GM19238 (cell line): Measurements from ENCODE around the gene STON2.
"Not testable (repeated sequence)": the region's sequence is repeated elsewhere in the genome, so short reads cannot be mapped to it uniquely, and the experiment has no call there.

Experiments used
- DNase-seq: peaks from one replicate; pipeline ENCODE4 v3.0.0; 2011; ENCODE audit warnings: low spot score; ENCODE audit not compliant: insufficient read length

STON2 gene, protein sequence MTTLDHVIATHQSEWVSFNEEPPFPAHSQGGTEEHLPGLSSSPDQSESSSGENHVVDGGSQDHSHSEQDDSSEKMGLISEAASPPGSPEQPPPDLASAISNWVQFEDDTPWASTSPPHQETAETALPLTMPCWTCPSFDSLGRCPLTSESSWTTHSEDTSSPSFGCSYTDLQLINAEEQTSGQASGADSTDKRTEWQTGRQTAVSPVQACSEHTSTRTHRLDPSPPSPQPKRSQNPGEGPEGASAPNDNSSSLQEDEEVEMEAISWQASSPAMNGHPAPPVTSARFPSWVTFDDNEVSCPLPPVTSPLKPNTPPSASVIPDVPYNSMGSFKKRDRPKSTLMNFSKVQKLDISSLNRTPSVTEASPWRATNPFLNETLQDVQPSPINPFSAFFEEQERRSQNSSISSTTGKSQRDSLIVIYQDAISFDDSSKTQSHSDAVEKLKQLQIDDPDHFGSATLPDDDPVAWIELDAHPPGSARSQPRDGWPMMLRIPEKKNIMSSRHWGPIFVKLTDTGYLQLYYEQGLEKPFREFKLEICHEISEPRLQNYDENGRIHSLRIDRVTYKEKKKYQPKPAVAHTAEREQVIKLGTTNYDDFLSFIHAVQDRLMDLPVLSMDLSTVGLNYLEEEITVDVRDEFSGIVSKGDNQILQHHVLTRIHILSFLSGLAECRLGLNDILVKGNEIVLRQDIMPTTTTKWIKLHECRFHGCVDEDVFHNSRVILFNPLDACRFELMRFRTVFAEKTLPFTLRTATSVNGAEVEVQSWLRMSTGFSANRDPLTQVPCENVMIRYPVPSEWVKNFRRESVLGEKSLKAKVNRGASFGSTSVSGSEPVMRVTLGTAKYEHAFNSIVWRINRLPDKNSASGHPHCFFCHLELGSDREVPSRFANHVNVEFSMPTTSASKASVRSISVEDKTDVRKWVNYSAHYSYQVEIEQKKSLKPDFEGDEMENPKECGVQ

DNA sequence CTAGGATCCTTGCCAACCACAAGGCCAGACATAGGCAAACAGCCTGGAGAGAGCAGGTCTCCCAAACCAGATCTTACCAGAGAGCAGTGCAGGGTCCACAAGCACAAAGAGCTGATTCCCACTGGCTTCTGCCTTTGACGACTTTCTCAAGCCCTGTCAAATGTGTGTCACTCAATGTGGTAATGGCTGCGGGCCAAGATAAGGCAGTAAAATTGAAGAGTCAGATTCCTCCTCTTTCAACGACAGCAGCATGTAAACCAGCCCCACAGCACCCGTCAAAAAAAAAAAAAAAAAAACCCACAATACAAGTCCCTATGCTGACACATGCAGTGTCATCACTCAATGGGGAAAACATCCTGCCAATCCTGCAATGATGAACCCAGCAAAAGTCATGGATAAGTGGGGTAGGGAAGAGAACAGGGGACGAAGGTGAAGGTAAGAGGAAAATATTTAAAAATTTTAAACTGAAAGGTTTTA is at the start of gene STON2:
Gene STON2, minus strand, starts transcription at position 123 of the 477 bp plus-strand sequence. CDS start 1,942 bp downstream, outside the sequence.
- no peak for DNase-seq

DNA sequence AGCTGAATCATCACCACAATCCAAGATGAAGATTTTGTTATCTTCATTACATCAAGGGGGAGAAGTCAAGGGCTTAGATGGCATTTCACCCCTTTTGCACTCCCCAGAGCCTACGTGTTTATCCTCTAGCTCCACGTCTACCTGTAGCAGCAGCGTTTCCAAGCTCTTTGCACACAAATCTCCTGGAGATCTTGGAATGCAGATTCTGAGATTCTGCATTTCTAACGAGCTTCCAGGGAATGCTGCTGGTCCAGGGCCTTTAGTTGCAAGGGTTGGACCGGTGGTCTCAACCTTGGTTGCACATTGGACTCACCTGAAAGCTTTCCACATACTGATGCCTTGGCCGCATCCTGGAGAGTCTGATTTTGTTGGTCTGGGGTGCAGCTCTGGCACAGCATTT is 49.5 kb upstream of the STON2 start:
- DNase-seq: no peak

DNA sequence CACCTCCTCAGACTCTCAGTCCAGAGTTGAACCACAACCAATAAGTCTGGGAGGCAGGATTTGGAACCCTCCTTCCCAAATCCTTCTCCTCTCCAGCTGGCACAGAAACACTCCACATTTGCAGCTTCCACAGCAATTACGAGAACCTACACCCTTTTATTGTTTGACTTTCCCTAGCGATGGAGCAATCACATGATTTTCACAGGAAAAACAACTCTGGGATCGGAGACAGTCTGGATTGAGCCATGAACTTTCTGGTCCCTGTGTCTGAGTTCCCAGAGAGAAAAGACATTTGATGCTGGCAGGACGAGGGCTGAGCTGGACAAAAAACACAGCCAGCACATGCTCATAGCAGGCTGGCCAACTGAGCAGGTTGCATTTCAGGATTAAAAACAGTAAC is 49.0 kb upstream of the STON2 start:
- no peak for DNase-seq

DNA sequence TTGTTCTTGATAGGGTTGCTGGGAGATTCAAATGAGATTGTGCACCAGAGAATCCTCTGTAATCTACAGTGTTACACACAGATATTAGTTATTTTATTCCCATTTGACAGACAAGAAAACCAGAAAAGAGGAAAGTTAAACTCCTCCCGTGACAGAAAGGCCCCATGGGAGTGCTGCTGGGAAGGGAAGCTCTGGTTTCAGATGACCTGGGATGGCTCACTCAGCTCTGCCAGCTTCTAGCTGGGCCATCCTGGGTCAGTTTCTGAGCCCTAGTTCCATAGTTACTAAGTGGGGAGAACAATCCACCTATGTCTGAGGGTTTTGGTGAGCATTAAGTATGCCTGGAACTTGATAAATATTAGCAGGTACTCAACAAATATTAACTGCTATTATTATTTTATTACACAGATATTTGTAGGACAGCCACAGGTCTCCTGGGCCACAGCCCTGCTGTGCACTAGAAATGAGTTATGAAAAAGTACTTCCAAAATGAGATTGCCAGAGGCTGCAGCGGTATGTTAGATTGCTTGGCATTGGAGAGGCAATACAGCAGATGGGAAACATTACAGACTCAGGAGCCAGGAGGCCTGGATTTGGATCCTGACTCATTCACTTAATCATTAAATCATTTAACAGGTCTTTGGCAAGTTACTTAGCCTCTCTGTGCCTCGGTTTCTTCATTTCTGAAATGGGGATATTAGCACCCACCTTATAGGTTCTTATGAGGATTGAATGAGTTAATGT is 47.1 kb upstream of the STON2 start:
- no peak for DNase-seq

DNA sequence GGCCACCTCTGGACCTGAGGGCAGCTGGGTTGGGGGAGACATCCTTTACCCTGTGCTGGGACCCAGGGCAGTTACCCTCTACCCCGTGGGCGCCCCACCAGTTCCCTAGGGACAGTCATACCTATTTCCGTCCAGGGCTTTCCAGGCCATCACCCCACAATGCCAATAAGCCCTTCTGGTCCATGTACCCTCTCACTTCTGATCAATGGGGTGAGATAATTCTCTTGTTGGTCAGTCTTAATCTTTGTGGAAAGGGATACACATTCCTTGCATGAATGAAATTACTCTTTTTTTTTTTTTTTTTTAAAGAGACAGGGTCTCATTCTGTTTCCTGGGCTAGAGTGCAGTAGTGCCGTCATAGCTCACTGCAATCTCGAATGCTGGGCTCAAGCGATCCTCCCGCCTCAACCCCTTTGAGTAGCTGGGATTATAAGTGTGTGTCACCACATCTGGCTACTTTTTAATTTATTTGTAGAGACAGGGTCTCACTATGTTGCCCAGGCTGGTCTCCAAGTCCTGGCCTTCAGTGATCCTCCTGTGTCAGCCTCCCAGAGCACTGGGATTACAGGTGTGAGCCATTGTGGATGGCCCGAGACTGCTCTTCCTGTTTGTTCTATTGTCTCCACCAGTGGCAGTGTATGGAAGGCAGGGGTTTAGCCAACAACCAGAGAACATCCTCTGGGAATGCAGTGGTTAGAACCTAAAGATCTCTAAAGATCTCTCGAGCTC is 46.3 kb upstream of the STON2 start:
- DNase-seq: no peak

DNA sequence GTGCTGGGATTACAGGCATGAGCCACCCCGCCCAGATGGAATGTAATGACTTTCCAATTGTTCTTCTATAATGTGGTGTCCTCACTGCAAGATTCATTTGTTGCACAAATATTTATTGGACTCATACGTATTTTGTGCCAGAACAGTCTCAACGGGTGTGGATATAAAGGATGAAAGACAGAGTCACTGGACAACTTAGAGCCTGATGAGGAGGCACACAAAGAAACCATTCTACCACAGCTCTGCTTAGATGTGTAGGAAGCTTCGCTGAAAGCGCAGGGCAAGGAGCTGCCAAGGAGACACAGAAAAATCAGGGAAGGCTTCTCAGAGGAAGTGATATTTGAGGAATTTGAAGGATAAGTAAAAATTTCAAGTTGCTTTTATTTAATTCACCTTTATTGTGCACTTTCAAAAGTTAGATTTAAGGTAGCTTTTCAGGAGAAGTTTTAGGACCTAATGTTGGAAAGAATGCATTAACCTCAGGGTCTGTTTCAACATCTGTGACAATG is 41.6 kb upstream of the STON2 start:
- no peak for DNase-seq

DNA sequence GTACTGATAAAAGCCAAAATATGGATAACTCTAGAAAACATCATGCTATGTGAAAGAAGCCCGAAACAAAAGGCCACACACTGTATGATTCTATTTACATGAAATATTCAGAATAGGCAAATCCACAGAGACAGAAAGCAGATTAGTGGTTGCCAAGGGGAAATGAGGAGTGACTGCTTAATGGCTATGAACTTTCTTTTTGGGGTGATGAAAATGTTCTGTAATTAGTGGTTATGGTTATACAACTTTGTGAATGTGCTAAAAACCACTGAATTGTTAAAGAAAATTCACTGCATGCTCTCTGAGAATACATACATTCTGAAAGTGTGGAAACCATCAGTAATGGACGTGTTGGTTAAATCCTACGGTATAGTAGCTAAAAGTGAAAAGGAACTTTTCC is 39.9 kb upstream of the STON2 start:
- no peak for DNase-seq

DNA sequence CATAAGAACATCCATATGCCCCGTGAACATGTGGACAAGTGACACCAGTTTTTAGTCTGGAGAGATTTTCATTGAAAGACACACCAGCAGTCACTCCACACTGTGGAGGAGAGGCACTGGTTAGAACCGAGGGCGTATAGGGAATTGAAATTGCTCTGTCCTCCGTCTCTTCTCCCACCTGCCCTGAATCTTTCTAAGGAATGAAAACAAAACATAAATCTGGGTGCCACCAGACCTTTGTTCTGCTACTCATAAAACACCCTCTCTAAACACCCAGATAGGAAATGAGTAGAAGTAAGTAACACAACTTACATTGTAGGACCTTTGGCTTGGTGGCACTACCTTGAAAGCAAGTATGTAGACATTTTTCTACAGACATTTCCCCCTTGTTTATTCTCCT is 37.1 kb upstream of the STON2 start:
- DNase-seq: no peak

DNA sequence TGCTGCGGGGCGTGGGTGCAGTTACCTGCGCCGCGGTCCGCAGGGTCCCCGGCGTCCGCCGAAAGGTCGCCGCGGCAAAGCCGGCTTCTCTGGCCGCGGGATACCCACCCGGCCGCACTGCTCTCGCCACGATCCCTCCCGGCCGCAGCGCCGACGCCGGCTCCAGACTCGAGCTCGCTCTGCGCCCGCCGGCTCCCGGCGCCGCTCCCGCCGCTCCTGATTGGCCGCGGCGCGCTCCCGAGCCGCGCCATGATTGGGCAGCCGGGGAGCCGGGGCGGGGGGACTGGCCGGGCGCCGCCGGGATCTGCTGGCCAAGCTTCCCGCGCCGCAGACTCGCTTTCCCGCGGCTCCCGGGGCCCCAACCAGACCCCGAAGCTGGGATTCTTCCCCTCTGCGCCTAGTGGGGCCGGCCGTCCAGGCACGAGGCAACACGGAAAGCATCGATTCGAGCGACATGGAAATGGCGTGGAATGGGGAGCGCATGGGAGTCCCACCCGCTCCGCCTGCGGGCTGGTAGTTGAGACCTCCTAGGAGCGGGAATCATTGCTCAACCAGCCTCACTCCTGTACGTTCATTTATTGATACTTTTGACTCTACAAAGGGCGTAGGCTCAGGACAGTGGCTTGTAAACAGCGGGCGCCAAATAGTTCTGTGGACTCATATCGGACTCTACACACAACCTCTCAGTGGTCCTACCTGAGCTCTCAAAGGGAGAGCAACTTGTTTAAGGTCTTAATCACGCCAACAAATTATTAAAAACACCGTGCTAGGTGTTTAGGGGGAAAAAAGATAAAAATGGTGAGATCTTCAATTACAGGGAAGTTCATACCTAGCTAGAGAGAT is 36.4 kb upstream of the STON2 start:
- DNase-seq: peak; percentile 66

DNA sequence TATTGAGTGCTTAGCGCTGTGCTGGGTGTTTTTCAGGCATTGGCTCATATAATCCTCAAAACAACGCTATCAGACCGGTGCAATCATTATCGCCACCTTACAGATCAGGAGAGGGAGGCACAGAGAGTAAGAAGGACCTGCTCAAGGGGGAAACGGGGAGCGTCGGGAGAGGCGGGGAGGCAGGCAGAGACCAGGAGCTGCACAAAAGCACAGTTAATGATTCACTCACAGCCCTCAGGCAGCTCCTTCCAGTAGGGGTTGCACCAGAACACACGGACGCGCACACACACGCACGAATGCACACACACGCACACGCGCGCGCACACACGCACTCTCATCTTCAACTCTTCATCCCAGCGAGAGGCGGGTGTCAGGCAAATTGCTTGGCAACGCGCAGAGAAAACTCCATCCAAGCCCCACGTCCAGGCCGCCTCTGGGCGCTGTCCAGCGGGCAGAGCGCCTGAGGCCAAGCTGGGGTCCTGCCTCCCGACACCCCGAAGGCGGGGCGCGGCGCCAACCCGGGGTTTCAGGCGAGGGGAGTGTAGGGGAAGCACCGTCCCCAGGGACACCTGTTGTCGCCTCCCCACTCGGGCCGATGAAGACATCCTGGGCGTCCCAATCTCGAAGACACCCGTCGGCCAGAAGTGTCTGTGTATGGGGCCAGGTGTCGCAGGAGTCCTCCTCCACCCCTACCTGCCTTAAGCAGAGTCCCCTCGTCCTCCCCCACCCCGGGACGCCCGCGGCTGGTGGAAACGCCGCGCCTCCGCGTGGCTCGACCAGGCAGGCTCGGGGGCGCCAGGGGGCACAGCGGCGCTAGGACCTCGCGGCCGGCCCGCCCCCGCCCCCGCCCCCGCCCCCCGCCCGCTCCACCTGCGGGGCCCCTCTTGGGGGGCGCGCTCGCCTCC is 35.5 kb upstream of the STON2 start:
- peak; percentile 29 for DNase-seq

DNA sequence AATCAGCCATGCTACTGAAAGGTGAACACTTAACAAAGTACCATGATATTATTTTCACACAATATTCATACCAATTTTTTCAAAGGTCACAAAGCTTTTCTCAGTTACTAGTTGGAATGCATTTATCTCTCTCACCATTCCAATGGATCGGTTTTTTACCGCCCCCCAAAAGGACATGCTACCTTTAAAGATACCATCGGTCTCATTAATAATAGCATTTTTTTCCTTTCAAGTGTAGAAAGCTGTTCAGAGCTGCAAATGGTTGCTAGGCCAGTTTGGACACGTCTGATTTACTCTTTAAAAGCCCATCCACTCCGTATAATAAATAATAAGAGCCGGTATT is 34.9 kb upstream of the STON2 start:
- DNase-seq: no peak

DNA sequence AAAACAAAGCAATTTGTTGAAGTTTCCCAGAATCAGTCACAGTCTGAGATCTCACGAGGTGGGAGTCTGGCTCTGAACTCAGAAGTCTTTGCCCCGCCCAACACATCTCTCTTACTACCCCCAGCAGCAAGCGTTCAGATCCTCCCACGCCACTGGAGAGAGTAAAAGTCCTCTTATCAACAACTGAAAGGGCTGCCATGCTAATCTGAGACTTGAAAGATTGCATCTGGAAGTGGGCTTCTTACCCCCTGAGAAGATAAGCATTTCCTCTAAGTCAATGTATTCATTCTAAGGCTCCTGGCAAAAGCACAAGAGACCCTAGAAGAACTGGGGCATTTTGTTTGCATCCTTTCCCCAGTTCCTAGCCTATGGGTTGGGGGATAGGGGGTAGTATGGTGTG is 34.1 kb upstream of the STON2 start:
- no peak for DNase-seq

DNA sequence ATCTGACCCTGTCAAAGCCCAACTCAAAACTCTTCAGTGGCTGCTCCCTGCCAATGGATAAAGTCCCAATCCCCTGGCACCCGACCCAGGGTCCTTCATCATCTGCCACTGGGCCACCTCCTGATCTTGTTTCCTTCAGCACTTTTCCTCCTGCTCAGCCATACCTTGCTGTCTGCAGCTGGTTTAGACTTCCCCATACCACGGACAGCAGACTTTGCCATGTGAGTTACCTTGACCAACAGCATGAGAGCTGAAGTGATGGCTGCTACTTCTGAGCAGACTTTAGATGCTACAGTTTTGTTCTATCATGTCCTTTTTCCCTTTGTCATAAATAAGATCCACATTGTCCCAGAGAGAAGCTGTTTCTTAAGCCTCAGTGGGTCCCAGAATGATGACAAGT is 33.3 kb upstream of the STON2 start:
- DNase-seq: no peak

DNA sequence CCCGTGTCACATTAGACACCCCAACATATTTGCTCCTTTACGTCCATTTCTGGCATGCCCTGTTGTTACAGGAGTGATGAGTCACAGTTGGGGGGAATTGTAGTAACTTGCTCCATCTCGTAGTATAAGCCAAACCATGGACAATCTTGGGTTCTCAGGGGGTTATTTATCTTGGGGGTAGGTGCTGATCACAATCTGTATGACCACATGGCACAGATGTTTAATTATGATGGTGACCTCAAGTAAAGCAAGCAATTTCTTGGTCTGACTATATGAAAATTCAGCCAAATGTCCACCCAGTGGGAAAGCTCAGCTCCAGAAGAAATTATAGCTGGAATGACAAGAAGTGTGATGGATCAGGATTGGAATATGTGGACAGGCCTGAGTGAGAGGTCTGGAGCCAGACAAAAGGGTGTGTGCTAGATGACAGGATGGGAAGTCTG is 32.1 kb upstream of the STON2 start:
- no peak for DNase-seq

DNA sequence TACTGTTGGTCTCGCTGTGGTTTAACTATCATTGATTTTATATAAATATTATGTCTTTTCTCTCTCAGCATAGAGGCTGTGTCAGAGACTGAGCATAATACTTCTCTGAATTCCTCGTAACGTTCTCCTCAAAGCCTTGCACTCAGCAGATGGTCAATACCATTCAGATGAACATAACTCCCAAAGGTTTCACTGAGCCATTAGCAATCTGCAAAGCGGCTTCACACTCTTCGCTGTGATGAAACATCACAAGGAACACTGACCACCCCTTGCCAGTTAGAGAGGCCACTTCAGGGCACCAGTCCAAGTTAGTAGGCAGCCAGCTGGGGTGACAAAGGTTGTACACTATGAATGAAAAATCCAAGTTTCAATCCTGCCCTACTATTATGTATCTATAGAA is 30.1 kb upstream of the STON2 start:
- DNase-seq: no peak

DNA sequence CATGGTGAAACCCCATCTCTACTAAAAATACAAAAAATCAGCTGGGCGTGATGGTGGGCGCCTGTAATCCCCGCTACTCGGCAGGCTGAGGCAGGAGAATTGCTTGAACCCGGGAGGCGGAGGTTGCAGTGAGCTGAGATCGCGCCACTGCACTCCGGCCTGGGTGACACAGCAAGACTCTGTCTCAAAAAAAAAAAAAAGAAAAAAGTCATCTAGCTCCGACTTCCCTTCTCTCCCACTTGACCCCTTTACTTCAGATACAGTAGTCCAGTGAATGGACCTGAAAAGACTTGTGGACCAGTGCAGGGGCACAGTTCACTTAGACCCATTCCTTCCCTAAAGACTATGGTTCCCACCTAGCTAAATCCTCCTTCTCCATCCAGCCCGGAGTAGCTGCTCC is 29.6 kb upstream of the STON2 start:
- DNase-seq: not testable (repeated sequence)

DNA sequence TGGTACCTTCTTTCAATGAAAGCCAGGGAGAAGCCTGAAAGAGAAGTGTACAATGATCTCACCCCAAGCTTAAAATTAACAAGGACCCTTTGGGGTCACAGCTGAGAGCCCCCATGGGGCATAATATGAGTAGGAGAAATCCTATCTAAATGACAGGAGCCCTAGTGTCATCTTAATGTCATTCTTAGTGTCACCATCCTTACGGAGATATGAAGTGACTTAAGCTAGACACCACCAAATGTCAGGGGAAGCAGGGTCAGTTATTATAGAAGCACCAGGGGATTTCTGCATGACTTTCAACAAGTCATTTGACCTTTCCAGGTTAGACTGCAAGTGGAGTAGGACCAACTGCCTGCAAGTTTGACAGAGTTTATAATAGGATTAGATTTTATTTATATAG is 28.9 kb upstream of the STON2 start:
- DNase-seq: no peak

DNA sequence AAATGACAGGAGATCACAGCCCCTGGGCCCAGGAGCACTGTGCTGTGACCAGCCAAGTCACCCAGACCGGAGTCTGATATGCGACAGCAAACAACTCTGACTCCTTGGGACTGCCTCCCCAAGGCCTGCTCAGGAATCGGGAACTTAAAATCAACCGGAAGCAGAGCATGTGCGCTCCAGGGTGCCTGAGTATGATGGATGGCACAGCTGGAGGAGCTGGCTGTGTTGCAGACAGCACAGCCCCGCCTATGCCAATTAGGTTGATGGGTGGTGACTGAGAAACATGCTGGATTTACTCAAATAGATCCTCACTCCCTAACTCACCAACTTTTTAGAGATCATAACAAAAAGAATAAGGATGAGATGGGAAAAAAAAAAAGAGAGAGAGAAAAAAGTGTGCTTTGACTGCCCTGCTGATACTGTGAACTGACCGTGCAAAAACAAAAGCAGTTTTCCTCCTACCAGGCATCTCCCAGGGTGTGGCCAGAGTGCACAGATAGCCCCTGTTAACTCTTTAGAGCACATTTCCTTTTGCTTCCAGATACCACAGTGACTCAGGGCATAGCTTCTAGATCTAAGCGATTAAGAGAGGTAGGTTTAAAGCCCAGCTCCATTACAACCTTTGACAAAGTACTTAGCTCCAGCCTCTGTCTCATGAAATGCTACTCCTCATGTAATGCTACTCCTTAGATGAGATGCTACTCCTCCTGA is 27.4 kb upstream of the STON2 start:
- no peak for DNase-seq
